ENCODE data around the gene CYBC1. TPM values are rescaled to one million over a fixed set of nuclear protein-coding genes. Genes with fewer than 3 reads are reported as not detected.

Gene CYBC1
- total and polyA plus RNA-seq, 2 donors (not counting 1 experiment from before 2014, with no cell fraction given) = 62.7 to 64.1 TPM

DNA sequence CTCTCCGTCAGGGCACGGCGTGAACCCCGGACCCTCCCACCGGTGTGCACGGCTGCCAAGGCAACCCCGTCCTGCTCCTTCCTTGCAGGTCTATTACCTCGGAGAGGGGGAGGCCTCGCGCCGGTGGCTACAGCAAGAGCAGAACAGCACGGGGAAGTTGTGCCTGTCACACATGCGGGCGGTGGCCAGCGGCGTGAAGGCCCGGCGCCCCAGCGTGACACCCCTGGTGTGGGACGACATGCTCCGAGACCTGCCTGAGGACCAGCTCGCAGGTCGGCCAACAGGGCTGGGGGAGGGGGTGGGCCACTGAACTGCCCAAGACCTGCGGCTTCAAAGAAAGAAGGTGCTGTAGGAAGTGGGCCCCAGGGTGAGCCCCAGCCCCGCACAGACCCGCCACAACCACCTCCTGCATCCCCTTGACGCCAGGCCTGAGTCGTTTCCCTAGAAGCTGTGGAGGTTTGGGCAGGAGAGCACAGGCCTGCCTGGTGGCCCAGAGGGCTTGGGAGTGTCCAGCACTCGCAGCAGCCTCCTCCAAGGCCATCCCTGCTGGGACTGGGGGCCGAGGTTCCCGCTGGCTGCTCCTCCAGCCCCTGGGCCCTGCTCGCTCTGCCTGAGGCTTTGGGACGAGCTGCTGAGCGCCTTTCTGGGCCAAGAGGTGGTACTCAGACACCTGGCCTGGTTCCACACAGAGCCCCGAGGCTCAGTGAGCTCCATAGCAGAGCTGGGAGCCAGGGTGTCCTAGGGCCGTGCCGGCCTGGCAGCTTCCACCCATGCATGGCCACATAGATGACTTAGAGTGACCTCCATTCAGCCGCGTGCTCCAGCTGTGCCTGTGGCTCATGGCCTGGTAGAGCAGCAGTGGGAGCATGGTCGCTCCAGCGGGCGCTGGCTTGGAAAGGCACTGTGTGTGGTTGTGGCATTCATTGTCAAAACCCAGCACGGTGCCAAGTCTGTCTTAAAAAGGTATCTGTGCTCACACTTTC is 14.7 kb downstream of the CYBC1 start:
- Histone ChIP-seq H3K4me3 (replicated peaks in 1 of 4; ENCODE audit: control extremely low read depth in 1 of 4, insufficient read depth in 1 of 4, low read depth in 3 of 4, low read length in 4 of 4) (no peak overlapping the region), H3K9me3 (ENCODE audit: control insufficient read depth, insufficient read depth, low read depth, low read length) (no peaks in the 10 kb centered on the region), H3K27ac (ENCODE audit: insufficient read depth, low read length) (no peak overlapping the region), H3K9ac (ENCODE audit: insufficient read depth, low read length) (no peak overlapping the region), H3K79me2 (ENCODE audit: control insufficient read depth, insufficient read depth, low read length) (no peaks in the 10 kb centered on the region), H3K4me1 (ENCODE audit: control insufficient read depth, extremely low read depth, insufficient read depth, low read length) (no peaks in the 10 kb centered on the region), H3K27me3 (ENCODE audit: control insufficient read depth, insufficient read depth, low read length) (no peaks in the 10 kb centered on the region), H4K20me1 (ENCODE audit: control insufficient read depth, extremely low read depth, insufficient read depth, low read length) (no peaks in the 10 kb centered on the region), H3K4me2 (ENCODE audit: extremely low read depth, insufficient read depth, low read length) (no peak overlapping the region), H3K36me3 (ENCODE audit: control insufficient read depth, insufficient read depth, low read length) (peaks cover 2% of the 10 kb centered on the region), H2AFZ (ENCODE audit: low read length) (no peak overlapping the region)
- no peak for DNase-seq (ENCODE audit: low read depth in 2 of 2)
- TF ChIP-seq EZH2 (IDR thresholded peaks at IDR 0.05; ENCODE audit: low read length, missing control alignments) = no peak
- TF ChIP-seq, protein P1, sequence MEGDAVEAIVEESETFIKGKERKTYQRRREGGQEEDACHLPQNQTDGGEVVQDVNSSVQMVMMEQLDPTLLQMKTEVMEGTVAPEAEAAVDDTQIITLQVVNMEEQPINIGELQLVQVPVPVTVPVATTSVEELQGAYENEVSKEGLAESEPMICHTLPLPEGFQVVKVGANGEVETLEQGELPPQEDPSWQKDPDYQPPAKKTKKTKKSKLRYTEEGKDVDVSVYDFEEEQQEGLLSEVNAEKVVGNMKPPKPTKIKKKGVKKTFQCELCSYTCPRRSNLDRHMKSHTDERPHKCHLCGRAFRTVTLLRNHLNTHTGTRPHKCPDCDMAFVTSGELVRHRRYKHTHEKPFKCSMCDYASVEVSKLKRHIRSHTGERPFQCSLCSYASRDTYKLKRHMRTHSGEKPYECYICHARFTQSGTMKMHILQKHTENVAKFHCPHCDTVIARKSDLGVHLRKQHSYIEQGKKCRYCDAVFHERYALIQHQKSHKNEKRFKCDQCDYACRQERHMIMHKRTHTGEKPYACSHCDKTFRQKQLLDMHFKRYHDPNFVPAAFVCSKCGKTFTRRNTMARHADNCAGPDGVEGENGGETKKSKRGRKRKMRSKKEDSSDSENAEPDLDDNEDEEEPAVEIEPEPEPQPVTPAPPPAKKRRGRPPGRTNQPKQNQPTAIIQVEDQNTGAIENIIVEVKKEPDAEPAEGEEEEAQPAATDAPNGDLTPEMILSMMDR (conservative IDR thresholded peaks at IDR 0.05 in 1 of 2, IDR thresholded peaks at IDR 0.05 in 1 of 2; ENCODE audit: low read depth in 1 of 2, low read length in 2 of 2) = no peak

DNA sequence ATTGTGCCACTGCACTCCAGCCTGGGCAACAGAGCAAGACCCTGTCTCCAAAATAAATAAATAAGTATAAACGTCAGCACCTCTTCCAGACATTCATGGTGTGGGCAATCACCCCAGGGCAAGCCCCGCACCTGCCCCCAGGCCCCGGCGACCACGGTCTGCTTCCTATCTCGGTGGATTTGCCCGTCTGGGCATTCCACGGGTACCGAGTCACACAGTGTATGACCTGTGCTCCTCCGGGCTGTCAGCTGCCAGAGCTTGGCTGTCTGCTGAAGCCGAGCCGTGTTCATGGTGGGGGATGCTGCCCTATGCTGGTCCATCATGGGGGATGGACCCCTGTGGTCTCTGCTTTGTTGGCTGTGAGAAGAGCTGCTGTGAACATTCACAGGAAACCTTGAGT is 15.4 kb downstream of the CYBC1 start:
- no peak overlapping the region for H3K4me3 ChIP-seq (replicated peaks in 1 of 4; ENCODE audit: control extremely low read depth in 1 of 4, insufficient read depth in 1 of 4, low read depth in 3 of 4, low read length in 4 of 4)
- DNase-seq (ENCODE audit: low read depth in 2 of 2) = peak in 1 of 2 donors; percentile 32
- no peaks in the 10 kb centered on the region for H3K9me3 ChIP-seq (ENCODE audit: control insufficient read depth, insufficient read depth, low read depth, low read length)
- H3K4me2 ChIP-seq (ENCODE audit: extremely low read depth, insufficient read depth, low read length) = no peak overlapping the region
- no peak overlapping the region for H2AFZ ChIP-seq (ENCODE audit: low read length)
- H3K27ac ChIP-seq (ENCODE audit: insufficient read depth, low read length) = no peak overlapping the region
- H3K9ac ChIP-seq (ENCODE audit: insufficient read depth, low read length) = no peak overlapping the region
- H3K4me1 ChIP-seq (ENCODE audit: control insufficient read depth, extremely low read depth, insufficient read depth, low read length) = no peaks in the 10 kb centered on the region
- no peaks in the 10 kb centered on the region for H3K79me2 ChIP-seq (ENCODE audit: control insufficient read depth, insufficient read depth, low read length)
- no peaks in the 10 kb centered on the region for H4K20me1 ChIP-seq (ENCODE audit: control insufficient read depth, extremely low read depth, insufficient read depth, low read length)
- H3K27me3 ChIP-seq (ENCODE audit: control insufficient read depth, insufficient read depth, low read length) = no peaks in the 10 kb centered on the region
- no peaks in the 10 kb centered on the region for H3K36me3 ChIP-seq (ENCODE audit: control insufficient read depth, insufficient read depth, low read length)
- no peak for TF ChIP-seq EZH2 (IDR thresholded peaks at IDR 0.05; ENCODE audit: low read length, missing control alignments)
- TF ChIP-seq, protein P1 (conservative IDR thresholded peaks at IDR 0.05 in 1 of 2, IDR thresholded peaks at IDR 0.05 in 1 of 2; ENCODE audit: low read depth in 1 of 2, low read length in 2 of 2) = no peak

DNA sequence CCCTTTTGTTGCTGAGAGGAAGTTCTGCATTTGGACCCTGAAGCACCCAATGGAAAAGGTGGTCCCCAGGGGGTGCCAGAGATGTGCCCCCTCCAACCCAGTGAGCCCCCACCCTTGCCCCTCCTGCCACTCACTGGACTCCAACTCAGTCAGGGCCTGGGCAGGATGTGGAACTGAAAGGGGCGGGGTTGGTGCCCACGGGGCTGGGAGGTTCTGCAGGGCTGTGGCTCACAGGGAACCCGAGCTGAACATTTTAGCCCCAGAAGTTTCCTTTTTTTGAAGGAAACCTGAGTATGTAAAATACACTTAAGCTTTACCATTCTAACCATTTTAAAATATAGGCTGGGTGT is 16.4 kb downstream of the CYBC1 start:
- Histone ChIP-seq H4K20me1 (ENCODE audit: control insufficient read depth, extremely low read depth, insufficient read depth, low read length) (no peaks in the 10 kb centered on the region), H3K4me1 (ENCODE audit: control insufficient read depth, extremely low read depth, insufficient read depth, low read length) (no peaks in the 10 kb centered on the region), H3K27me3 (ENCODE audit: control insufficient read depth, insufficient read depth, low read length) (no peaks in the 10 kb centered on the region), H3K9ac (ENCODE audit: insufficient read depth, low read length) (no peak overlapping the region), H2AFZ (ENCODE audit: low read length) (no peak overlapping the region), H3K9me3 (ENCODE audit: control insufficient read depth, insufficient read depth, low read depth, low read length) (no peaks in the 10 kb centered on the region), H3K36me3 (ENCODE audit: control insufficient read depth, insufficient read depth, low read length) (no peaks in the 10 kb centered on the region), H3K27ac (ENCODE audit: insufficient read depth, low read length) (no peak overlapping the region), H3K4me2 (ENCODE audit: extremely low read depth, insufficient read depth, low read length) (no peak overlapping the region), H3K4me3 (replicated peaks in 1 of 4; ENCODE audit: control extremely low read depth in 1 of 4, insufficient read depth in 1 of 4, low read depth in 3 of 4, low read length in 4 of 4) (no peak overlapping the region), H3K79me2 (ENCODE audit: control insufficient read depth, insufficient read depth, low read length) (no peaks in the 10 kb centered on the region)
- TF ChIP-seq, protein P1 (conservative IDR thresholded peaks at IDR 0.05 in 1 of 2, IDR thresholded peaks at IDR 0.05 in 1 of 2; ENCODE audit: low read depth in 1 of 2, low read length in 2 of 2) = no peak
- TF ChIP-seq EZH2 (IDR thresholded peaks at IDR 0.05; ENCODE audit: low read length, missing control alignments) = no peak
- DNase-seq (ENCODE audit: low read depth in 2 of 2) = no peak

Data from fibroblast of lung (primary cell).